Muscle of back (tissue), 11 donors: Measurements from ENCODE around the gene SH3GL1. TPM values are rescaled to one million over a fixed set of nuclear protein-coding genes. Genes with fewer than 3 reads are reported as not detected.
"Not testable (repeated sequence)": the region's sequence is repeated elsewhere in the genome, so short reads cannot be mapped to it uniquely, and the experiment has no call there.

Experiments used
- DNase-seq, 3 donors: peaks; one replicate each; pipeline versions ENCODE4 v3.0.0 to v3.0.0-alpha.2; 2013
- polyA plus RNA-seq, 10 donors: library from polyadenylated mRNA; unstranded; fragments of 120-200 nt; gene quantifications; one replicate each; pipeline ENCODE4 v1.2.1, GENCODE V29; 2013; ENCODE audit not compliant: insufficient read length in 10 of 10

Gene SH3GL1
- polyA plus RNA-seq, 10 donors, result 45.0 to 80.2 (median 56.5) TPM

DNA sequence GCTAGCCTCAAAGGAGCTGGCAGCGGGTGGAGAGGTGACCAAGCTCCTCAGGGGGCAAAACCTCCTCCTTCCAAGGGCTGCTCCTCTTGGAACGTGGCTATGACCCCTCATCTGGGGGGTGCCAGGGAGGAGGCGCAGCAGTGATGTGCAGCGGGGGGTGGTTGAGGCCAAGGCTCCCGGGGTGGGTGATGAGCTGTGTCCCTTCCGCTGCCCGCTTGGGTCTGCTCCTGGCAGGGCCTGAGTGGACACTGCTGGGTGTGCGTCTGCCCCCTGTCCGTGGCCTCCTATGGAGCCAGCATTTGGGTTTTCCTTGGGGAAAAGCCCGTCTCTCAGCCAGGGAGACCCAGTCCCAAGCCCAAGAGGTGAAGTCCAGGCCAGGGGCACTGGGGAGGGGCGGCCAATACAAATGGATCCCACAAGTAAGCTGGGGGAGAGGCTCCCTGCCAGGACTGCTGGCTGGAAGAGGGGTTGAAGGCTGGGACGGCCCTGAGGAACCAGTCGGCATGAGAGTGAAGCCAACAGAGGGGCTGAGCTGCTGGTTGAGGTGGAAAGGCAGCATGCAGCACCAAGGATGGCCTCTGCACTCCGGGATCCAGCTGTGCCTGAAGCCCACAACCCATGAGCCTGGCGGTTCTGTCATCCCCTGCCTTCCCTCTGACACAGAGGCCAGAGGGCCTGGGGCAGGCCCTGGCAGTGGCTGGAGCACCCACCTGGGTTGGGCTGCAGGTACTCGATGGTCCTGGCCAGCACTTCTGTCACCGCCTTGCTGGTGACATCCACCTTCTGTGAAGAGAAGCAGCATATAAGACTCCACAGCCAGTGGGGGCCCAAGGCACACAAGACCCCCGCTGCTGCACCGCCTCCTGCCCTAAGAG is 34.3 kb downstream of the SH3GL1 start:
- DNase-seq, result no peak

DNA sequence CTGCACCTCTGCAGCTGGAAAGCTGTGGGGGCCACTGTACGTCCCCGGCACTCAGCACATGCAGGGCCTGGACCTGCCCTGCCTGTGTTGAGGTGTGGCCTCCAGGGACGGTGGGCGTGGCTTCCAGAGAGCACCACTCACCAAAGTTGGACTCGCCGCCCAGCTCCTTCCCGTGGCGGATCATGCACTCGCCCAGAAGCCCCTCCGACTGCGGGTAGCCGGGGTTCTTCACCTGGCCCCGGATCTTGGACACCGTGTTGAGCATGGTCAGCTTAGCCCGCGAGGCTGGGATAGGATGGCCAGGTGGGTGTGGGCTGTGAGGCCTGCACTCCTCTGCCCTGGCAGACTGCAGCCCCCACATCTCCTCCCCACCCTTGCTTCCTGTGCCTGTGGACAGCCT is 35.0 kb downstream of the SH3GL1 start:
- DNase-seq, result peak in 1 of 3 donors; percentile 12

DNA sequence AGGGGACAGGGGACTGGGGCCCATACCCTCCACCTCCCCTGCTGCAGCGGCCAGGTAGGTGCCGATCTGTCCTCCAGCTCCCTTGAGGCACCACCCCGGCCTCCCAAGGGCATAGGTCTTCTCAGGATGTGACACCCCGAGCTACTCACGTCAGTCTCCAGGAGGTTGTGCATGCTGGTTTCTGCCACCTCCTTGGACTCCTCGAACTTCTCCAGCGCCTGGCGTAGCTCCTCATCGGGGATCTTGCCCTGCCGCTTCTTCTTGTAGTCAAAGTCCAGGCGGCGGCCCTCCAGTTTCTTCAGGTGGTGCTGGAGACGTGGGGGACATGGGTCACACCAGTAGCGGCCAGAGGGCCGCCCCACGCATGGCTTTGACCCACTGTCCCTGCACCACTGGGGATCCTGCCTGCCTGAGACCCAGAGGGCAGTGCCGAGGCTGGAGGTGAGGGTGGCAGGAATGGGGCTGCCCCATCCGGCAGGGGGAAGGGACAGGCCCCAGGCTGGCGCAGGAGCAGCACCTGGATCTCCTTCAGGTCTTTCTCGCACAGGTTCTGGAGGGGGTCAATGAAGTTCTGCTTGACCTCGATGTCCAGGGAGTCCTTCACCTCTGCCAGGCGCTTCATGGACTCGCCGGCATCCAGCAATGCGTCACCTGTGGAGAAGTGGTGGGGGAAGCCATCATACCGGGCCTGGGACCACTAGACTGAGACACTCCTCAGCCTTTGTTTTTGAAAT is 36.6 kb downstream of the SH3GL1 start:
- no peak for DNase-seq

DNA sequence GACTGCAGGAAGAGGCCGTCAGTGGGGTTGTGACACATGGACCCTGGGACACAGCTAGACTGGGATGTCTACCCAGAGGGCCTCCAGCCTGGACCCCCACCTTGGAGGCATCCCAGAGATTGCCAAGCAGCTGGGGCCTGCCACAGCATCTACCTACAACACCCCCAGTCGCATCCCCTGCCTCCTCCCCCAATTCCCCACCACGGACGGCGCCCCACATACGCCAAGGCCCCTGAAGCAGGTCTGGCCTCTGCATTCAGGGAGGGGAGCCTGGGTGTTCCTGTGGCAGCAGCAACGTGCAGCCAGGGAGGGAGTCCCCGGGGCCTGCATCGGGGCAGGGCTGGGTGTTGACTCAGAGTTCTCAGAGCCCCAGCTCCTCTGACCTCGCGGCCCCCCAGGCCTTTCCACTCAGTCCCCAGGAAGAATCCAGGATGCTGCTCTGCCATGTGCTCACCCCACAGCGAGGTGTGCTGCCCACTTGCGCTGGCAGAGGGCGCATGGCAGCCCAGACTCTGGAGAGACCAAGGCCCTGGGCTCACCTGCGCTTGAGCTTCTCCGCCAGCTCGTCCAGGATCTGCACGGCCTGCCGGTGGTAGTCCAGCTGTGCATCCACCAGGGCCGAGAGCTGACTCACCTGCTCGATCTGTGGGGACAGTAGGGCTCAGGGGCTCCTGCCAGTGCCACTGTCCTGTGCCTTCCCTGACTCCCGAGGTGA is 37.4 kb downstream of the SH3GL1 start:
- peak in 1 of 3 donors; percentile 22 for DNase-seq

DNA sequence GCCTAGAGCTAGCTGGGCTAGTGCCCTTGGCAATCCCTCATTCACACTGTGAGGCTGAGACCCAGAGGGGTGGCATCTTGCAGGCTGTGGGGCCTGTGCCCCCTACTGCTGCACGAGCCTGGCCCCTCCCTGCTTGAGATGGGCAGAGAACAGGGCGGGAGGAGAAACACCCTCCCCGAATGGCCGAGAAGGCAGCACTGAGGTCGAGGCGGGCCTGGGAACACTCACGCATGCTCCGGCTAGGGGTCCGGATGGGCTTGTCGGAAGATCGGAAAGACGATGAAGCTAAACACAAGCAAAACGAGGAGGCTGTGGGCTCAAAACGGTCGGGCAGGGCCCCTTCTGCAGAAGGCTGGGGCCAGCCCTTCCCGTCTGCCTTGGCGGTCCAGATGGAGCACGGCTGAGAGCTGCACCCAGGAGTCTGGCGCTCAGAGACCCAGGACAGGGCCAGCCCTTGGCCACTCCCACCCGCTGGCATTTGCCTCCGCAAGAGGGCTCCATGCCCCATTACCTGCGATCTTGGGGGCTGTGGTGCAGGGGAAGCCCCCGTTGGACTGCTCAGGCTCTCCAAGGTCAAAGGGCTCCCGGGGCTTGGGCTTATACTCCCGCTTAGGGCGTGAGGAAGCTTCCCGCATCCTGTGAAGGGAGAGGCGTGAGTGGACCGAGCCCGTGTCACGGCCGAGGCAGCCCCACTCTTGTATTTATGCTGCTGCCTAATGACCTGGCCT is 38.1 kb downstream of the SH3GL1 start:
- DNase-seq, result peak in 1 of 3 donors; percentile 19

DNA sequence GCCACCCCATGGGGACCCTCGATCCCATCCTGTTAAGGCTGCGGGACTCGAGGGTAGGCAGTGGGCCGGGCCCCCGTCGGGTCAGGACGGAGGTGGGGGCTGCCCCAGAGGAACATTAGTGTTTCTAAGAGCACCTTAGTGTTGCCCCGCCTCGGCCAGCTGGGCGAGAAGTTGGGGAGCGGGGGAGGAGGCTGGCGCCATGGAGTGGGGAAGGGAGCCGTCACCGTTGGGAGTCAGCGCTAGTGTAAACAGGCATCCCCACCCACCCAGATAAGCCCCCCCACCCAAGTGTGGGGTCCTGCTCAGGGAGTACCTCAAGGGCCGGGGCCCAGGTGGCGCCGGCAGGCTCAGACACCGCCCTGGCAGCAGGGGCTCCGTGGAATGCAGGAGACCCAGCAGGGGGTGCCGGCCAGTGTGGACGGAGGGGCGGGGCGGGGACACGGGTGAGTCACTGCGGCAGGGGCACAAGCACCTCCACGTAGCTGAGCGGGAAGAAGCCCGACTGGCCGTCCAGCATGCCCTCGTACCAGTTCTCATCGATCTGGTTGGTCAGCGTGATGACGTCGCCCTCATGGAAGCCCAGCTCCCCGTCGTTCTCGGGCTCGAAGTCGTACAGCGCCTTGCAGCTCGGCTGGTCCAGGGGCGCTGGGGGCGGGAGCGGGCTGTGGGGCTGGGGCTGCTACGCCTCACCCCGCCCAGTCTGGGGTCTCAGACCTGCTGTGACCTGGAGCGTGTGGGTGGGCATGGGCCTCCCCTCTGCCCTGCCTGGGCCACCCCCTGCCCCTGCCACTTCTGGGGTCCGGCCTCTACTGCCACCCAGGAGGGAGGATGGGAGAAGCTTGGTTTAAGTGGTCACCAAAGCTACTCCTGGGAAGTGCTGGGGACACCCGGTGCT is 38.9 kb downstream of the SH3GL1 start:
- peak in 1 of 3 donors; percentile 16 for DNase-seq

DNA sequence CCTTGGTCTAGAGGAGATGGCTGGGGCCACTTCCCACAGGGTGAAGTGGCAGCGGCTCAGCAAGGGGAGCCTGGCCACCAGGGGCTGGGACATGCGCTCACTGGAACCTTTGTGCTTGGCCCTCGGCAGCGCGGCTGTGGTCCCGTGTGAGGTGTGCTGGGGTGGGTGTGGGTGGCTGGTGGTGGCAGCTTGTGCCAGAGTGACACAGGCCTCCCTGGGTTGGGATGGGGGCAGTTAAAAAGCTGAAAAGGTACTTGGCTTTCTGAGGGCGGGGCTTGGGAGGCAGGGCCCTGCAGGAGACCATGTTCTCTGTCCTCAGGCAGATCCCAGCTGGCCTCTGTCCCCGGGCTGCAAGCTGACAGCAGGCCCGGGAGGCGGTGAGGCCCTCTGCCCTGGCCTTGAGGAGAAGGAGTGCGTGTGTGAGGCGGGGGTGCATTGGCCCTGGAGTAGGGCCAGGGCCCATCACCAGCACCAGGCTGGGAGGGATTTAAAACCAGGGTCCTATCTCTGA is 39.7 kb downstream of the SH3GL1 start:
- DNase-seq, result peak in 1 of 3 donors; percentile 26

DNA sequence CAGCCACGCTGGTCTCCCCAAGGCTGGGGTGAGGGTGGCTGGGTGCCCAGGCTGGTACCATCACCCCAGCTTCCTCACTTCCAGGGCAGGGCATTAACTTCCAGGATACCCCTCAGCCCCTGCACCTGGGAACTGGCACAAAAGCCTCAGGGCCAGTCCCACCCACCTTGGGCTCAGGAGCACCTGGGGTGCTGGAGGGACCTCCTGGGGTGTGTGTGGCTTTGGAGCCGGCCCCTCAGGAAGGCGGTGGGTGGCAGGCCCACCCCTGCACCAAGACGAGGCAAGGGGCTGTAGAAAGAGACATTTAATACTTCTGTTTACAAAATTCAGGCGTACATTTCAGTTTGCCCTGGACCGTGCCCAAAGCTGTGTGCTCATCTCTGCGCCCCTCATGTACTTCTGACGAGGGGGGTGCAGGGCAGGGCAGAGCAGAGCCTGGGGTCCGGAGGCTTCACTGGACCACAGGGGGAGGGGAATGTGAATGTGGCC is 40.2 kb downstream of the SH3GL1 start:
- DNase-seq, result no peak

DNA sequence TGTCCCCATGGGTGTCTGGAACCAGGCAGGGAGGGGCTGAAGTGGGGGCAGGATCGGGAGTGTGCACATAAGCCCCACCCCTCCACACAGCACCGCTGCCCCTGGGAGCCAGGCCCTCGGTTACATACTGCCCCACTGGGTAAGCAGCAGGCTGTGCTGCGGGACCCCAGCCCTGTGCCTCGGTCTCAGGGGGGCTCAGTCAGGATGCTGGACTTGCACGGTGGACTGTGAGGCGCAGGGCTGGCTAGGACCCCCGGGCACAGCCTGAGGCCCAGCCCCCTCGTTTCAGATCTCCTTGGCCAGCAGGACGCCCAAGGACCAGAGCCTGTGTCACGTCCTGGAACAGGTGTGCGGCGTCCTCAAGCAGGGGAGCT is 40.7 kb downstream of the SH3GL1 start:
- peak in 1 of 3 donors; percentile 31 for DNase-seq

DNA sequence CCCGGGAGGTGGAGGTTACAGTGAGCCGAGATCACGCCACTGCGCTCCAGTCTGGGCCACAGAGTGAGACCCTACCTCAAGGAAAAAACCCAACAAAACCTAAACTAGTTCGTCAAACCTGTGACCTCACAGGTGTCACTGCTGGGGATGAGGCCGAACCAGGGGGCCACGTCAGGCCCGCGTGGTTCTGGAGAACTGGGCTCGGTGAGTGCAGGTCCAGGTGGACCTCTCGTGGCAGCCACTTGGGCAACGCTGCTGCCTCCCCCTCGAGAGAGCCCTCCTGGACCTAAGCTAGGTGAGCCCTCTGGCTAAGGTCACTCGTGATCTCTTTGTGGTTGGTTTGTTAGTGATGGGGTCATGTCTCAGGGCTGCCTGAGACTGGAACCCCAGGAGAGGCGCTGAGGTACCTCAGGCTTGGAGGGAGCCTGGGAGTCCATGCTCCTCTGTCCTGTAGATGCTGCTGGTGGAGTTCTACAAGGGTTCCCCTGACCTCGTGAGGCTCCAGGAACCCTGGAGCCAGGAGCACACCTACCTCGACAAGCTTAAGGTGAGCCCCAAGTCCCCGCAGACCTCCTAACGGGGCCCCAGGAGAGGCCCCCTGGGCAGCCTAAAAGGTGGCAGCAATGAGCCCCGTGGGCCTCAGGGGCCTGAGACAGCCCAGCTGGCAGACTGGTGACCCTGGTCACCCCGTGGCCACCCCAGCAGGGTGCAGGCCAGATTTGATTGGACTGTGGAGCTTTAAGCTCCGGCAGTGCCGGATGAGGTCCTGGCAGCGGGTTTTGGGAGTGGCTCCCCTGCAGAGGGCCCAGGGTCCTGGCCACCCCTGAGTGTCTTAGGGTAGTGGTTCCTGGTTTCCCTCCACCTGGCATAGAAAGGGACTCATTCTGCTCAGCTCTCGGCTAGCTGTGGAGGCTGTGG is 41.4 kb downstream of the SH3GL1 start:
- DNase-seq, result peak in 1 of 3 donors; percentile 18

DNA sequence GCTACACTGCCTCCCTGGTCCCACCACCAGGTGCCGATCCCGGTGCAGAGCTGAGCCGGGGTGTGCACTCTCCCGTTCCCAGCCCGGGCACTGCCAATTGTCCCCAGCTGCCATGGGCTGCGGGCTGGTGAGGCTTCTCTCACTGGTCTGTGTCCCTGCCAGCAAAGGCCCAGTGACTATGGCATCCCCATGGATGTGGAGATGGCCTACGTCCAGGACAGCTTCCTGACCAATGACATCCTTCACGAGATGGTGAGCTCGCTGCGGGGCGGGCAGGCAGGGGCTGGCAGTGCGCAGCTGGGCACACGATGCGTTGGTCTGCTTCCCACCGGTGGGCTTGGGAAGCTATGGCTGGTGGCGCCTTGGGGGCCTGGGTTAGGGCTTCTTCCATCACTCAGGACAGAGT is 42.4 kb downstream of the SH3GL1 start:
- peak in 1 of 3 donors; percentile 12 for DNase-seq

DNA sequence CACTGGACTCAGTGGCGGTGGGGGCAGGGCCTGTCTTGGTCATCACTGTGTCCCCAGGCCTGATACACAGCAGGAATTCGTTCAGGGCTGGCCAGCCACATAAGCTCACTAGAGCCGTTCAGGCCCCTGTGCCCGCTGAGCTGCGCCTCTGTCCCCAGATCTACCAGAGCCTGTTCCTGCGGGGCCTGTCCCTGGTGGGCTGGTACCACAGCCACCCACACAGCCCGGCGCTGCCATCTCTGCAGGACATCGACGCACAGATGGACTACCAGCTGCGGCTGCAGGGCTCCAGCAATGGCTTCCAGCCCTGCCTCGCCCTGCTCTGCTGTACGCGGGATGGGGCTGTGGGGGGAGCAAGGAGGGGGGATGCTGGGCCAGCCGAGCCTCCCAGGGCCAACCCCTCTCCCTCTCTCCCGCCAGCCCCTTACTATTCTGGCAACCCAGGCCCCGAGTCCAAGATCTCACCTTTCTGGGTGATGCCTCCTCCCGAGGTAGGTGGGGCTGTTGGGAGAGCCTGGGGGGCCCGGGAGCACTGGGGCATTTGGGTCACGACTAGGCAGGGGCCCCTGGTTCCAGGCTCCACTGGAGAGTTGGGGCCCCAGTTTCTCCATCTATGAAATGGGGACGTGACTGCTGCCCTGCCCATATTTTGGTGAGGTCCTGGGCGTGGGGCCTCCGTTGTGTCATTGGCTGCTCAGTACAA is 43.1 kb downstream of the SH3GL1 start:
- DNase-seq, result no peak

DNA sequence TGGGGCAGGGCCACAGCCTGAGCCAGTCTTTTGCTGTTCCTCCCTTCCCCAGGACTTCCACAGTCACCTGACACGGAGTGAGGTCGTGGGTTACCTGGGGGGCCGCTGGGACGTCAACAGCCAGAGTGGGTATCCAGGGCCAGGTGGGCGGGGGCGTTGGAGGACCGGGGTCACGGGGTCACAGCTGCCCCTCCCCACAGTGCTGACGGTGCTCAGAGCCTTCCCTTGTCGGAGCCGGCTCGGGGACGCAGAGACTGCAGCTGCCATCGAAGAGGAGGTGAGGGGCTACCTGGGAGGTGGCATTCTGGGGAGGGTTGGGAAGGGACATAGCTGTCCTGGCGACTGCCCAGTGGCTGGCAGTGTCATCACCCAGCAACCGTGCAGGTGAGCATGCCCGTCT is 45.5 kb downstream of the SH3GL1 start:
- DNase-seq, result no peak

DNA sequence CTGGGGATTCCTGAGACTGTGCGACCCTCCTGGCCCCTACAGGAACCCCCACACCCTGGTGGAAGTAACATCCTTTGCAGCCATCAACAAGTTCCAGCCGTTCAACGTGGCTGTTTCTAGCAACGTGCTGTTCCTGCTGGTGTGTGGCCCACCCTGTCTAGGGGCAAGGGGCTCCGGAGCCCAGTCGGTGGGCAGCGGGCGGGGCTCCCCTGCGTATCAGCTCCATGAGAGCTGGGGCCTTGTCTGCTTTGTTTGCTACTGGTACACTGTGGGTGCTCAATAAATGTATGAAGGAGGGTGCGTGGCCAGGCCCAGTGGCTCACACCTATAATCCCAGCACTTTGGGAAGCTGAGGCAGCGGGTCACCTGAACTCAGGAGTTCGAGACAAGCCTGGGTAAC is 46.1 kb downstream of the SH3GL1 start:
- no peak for DNase-seq

DNA sequence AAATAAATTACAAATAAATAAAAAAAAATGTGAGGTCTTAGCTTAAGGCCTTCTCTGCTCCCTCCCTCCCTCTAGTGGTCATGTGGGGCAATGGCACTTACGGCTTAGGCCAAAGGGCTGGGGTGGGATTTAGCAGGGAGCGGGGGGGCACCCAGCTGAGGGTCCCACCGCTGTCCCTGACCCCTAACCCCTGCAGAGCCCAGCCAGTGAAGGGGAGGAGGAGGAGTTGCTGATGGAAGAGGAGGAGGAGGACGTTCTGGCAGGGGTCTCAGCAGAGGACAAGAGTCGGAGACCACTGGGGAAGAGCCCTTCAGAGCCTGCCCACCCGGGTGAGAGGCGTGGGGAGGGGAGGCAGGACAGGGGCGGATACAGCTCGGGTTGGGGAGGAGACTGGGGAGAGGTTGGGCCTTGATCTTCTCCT is 47.6 kb downstream of the SH3GL1 start:
- peak in 2 of 3 donors; percentile 64 to 74 for DNase-seq

DNA sequence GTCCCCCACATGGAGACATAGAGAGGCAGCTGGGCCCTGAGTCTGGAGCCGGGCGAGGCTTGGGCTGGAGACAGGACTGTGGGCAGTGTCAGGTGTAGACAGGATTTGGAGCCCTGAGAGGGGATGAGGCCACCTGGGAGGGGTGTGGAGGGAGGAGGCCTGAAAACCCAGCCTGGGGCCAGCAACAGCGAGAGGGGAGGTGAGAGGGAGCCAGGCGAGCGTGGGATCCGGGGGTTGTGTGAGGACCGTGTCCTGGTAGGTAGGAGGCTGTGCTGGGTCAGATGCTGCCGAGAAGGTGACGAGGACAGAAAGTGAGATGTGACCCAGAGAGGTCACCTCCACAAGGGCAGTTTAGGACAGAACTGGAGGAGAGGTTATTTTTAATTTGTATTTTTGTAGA is 49.6 kb downstream of the SH3GL1 start:
- DNase-seq, result no peak

DNA sequence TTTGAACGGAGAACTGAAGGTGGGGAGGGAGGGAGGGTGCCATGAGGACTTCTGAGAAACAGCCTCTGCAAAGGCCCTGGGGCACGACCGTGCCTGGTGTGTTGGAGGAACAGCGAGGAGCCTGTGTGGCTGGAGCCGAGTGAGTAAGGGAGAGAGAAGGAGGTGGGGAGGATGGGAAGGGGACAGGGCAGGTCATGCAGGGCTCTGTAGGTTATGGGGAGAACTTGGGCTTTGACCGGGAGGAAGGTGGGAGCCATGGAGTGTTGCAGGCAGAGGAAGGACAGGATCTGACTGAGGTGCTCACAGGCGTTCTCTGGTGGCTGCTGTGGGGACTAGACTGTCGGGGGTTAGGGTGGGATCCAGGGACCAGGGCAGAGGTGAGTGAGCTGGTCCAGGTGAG is 50.2 kb downstream of the SH3GL1 start:
- no peak for DNase-seq

DNA sequence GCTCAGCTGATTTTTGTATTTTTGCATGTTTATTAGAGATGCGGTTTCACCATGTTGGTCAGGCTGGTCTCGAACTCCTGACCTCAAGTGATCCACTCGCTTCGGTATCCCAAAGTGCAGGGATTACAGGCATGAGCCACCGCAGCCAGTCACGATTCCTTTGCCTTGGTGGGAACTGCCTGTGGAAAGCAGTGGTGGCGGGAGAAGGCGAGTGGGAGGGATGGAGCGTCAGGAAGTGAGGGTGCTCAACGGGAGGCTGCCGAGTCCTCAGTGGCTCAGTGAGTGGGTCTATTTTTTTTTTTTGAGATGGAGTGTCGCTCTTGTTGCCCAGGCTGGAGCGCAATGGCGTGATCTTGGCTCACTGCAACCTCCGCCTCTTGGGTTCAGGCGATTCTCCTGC is 51.1 kb downstream of the SH3GL1 start:
- DNase-seq, result not testable (repeated sequence)
